ENCODE data around the gene XPNPEP1.

XPNPEP1 gene

GRCh38 chr10:109947111-109947920 lies 24.0 kb upstream of the XPNPEP1 start:
- no peak for DNase-seq (ENCODE audit: low read depth)
- TF ChIP-seq CTCF (conservative IDR thresholded peaks at IDR 0.05; ENCODE audit: low read depth, low read length) = no peak
- no peak overlapping the region for H3K4me3 ChIP-seq (ENCODE audit: low read depth, low read length)

GRCh38 chr10:109946680-109947079 lies 23.4 kb upstream of the XPNPEP1 start:
- no peak overlapping the region for H3K4me3 ChIP-seq (ENCODE audit: low read depth, low read length)
- no peak for TF ChIP-seq CTCF (conservative IDR thresholded peaks at IDR 0.05; ENCODE audit: low read depth, low read length)
- DNase-seq (ENCODE audit: low read depth) = no peak

GRCh38 chr10:109945473-109946177 lies 22.3 kb upstream of the XPNPEP1 start:
- H3K4me3 ChIP-seq (ENCODE audit: low read depth, low read length) = no peak overlapping the region
- no peak for TF ChIP-seq CTCF (conservative IDR thresholded peaks at IDR 0.05; ENCODE audit: low read depth, low read length)
- no peak for DNase-seq (ENCODE audit: low read depth)

GRCh38 chr10:109944613-109945012 lies 21.3 kb upstream of the XPNPEP1 start:
- DNase-seq (ENCODE audit: low read depth) = no peak
- no peak for TF ChIP-seq CTCF (conservative IDR thresholded peaks at IDR 0.05; ENCODE audit: low read depth, low read length)

GRCh38 chr10:109941236-109941862 lies 18.0 kb upstream of the XPNPEP1 start:
- no peak overlapping the region for H3K4me3 ChIP-seq (ENCODE audit: low read depth, low read length)
- DNase-seq (ENCODE audit: low read depth) = no peak
- TF ChIP-seq CTCF (conservative IDR thresholded peaks at IDR 0.05; ENCODE audit: low read depth, low read length) = no peak

More at GRCh38 chr10:109944613-109945012, 21.3 kb upstream of the XPNPEP1 start:
- H3K4me3 ChIP-seq (ENCODE audit: low read depth, low read length) = no peak overlapping the region

- no peak overlapping the region for H3K4me3 ChIP-seq (ENCODE audit: low read depth, low read length)
These were observed 17.2 kb upstream of the XPNPEP1 start for GRCh38 chr10:109940553-109940952.

More at GRCh38 chr10:109940553-109940952, 17.2 kb upstream of the XPNPEP1 start:
- TF ChIP-seq CTCF (conservative IDR thresholded peaks at IDR 0.05; ENCODE audit: low read depth, low read length) = no peak
- no peak for DNase-seq (ENCODE audit: low read depth)

All from choroid plexus epithelial cell (primary cell).